ENCODE measurements around the gene SNPH. TPM values are rescaled to one million over a fixed set of nuclear protein-coding genes. Genes with fewer than 3 reads are reported as not detected.
A peak's percentile ranks its signal among the peaks of the same experiment; 100 is the strongest.

The SNPH gene
- total and polyA plus RNA-seq, 4 donors = 0.04 to 0.50 (median 0.21) TPM

GRCh38 chr20:1265916-1266166, 253 bp upstream of the SNPH start:
- peak overlapping the region in 1 of 2 donors; percentile 30 for H3K9ac ChIP-seq (ENCODE audit: low read depth in 1 of 2, low read length in 2 of 2)
- peak overlapping the region in 1 of 3 donors; percentile 68 for H3K4me3 ChIP-seq (ENCODE audit: low read depth in 1 of 3, low read length in 3 of 3)
- TF ChIP-seq FOXA1 (IDR thresholded peaks at IDR 0.05) = no peak
- TF ChIP-seq HNF4A (conservative IDR thresholded peaks at IDR 0.05) = no peak
- peaks cover 0 to 13% (median 1%) of the 10 kb centered on the region in 4 donors for H3K9me3 ChIP-seq (ENCODE audit: control insufficient read depth in 4 of 4, low read length in 3 of 4)
- peaks cover 0 to 7% (median 0%) of the 10 kb centered on the region in 4 donors for H3K27me3 ChIP-seq (ENCODE audit: control insufficient read depth in 4 of 4, insufficient read depth in 4 of 4, low read length in 3 of 4)
- H3K36me3 ChIP-seq (ENCODE audit: control insufficient read depth in 4 of 4, insufficient read depth in 3 of 4, low read depth in 1 of 4, low read length in 3 of 4) = no peaks in the 10 kb centered on the region
- H3K4me1 ChIP-seq (ENCODE audit: control insufficient read depth in 4 of 4, insufficient read depth in 4 of 4, low read length in 3 of 4) = peaks cover 0 to 7% (median 2%) of the 10 kb centered on the region in 4 donors
- no peak for DNase-seq (ENCODE audit: low spot score)
- no peak overlapping the region for H3K27ac ChIP-seq (ENCODE audit: low read depth in 1 of 2, low read length in 2 of 2)
- 21% methylated on average over 10 of the region's 10 CpGs for WGBS

GRCh38 chr20:1267161-1267560, 1.1 kb downstream of the SNPH start:
- 87% methylated on average over 8 of the region's 8 CpGs for WGBS
- DNase-seq (ENCODE audit: low spot score) = no peak
- Histone ChIP-seq H3K4me1 (ENCODE audit: control insufficient read depth in 4 of 4, insufficient read depth in 4 of 4, low read length in 3 of 4) (peaks cover 0 to 7% (median 2%) of the 10 kb centered on the region in 4 donors), H3K4me3 (ENCODE audit: low read depth in 1 of 3, low read length in 3 of 3) (no peak overlapping the region), H3K27me3 (ENCODE audit: control insufficient read depth in 4 of 4, insufficient read depth in 4 of 4, low read length in 3 of 4) (peaks cover 0 to 7% (median 0%) of the 10 kb centered on the region in 4 donors), H3K36me3 (ENCODE audit: control insufficient read depth in 4 of 4, insufficient read depth in 3 of 4, low read depth in 1 of 4, low read length in 3 of 4) (no peaks in the 10 kb centered on the region), H3K9me3 (ENCODE audit: control insufficient read depth in 4 of 4, low read length in 3 of 4) (peaks cover 0 to 11% (median 1%) of the 10 kb centered on the region in 4 donors), H3K27ac (ENCODE audit: low read depth in 1 of 2, low read length in 2 of 2) (no peak overlapping the region), H3K9ac (ENCODE audit: low read depth in 1 of 2, low read length in 2 of 2) (no peak overlapping the region)
- TF ChIP-seq GABPA (IDR thresholded peaks at IDR 0.05 in 1 of 2, conservative IDR thresholded peaks at IDR 0.05 in 1 of 2) = no peak
- TF ChIP-seq REST (IDR thresholded peaks at IDR 0.05) = no peak
- TF ChIP-seq HNF4A (conservative IDR thresholded peaks at IDR 0.05) = no peak
- no peak for TF ChIP-seq RXRA (IDR thresholded peaks at IDR 0.05)
- TF ChIP-seq FOXA2 (IDR thresholded peaks at IDR 0.05) = no peak

GRCh38 chr20:1267809-1268374, 1.8 kb downstream of the SNPH start:
- TF ChIP-seq JUND (IDR thresholded peaks at IDR 0.05) (no peak), HNF4G (IDR thresholded peaks at IDR 0.05) (no peak), HNF4A (conservative IDR thresholded peaks at IDR 0.05) (no peak), TAF1 (conservative IDR thresholded peaks at IDR 0.05) (no peak), EGR1 (IDR thresholded peaks at IDR 0.05; ENCODE audit: low read depth in 2 of 2) (no peak), NR2F2 (IDR thresholded peaks at IDR 0.05) (no peak), SP1 (IDR thresholded peaks at IDR 0.05) (no peak), ATF3 (IDR thresholded peaks at IDR 0.05) (no peak), ZBTB33 (IDR thresholded peaks at IDR 0.05) (no peak)
- no peak overlapping the region for H3K4me3 ChIP-seq (ENCODE audit: low read depth in 1 of 3, low read length in 3 of 3)
- peaks cover 0 to 7% (median 0%) of the 10 kb centered on the region in 4 donors for H3K27me3 ChIP-seq (ENCODE audit: control insufficient read depth in 4 of 4, insufficient read depth in 4 of 4, low read length in 3 of 4)

More at GRCh38 chr20:1267809-1268374, 1.8 kb downstream of the SNPH start:
- WGBS = 97% methylated on average over 3 of the region's 3 CpGs
- Histone ChIP-seq H3K4me1 (ENCODE audit: control insufficient read depth in 4 of 4, insufficient read depth in 4 of 4, low read length in 3 of 4) (peaks cover 0 to 7% (median 2%) of the 10 kb centered on the region in 4 donors), H3K27ac (ENCODE audit: low read depth in 1 of 2, low read length in 2 of 2) (no peak overlapping the region), H3K9ac (ENCODE audit: low read depth in 1 of 2, low read length in 2 of 2) (no peak overlapping the region), H3K36me3 (ENCODE audit: control insufficient read depth in 4 of 4, insufficient read depth in 3 of 4, low read depth in 1 of 4, low read length in 3 of 4) (no peaks in the 10 kb centered on the region), H3K9me3 (ENCODE audit: control insufficient read depth in 4 of 4, low read length in 3 of 4) (peaks cover 0 to 6% (median 0%) of the 10 kb centered on the region in 4 donors)
- DNase-seq (ENCODE audit: low spot score) = no peak

Data from liver (tissue), 9 donors.